GM23338 (cell line): ENCODE results near the gene UBE2V1. TPM values are rescaled to one million over a fixed set of nuclear protein-coding genes. Genes with fewer than 3 reads are reported as not detected.

Source experiments
- ATAC-seq: fragments of 200-7000 bp; cut with Tn5 transposase; 3 replicates; pipeline ENCODE4 v1.9.1; 2020
- DNase-seq: peaks from one replicate; pipeline ENCODE4 v3.0.0-alpha.2; 2015; ENCODE audit warnings: low spot score
- H2AFZ ChIP-seq: fragments of 200-600 bp; sonication (generic); 2 replicates; pipeline ENCODE4 v1.8.0; 2016; ENCODE audit warnings: antibody characterized with exemption, mild to moderate bottlenecking, moderate library complexity
- H3F3A ChIP-seq: fragments of 200-600 bp; sonication (generic); replicated peaks from 2 replicates; pipeline ENCODE4 v1.8.0; 2017; ENCODE audit warnings: antibody characterized with exemption, mixed run types, low read depth
- H3K27ac ChIP-seq: fragments of 200-600 bp; sonication (generic); 2 replicates; pipeline ENCODE4 v1.6.1; 2016; ENCODE audit warnings: low read depth
- H3K27me3 ChIP-seq: fragments of 200-600 bp; sonication (generic); 2 replicates; pipeline ENCODE4 v1.8.0; 2016; ENCODE audit warnings: mild to moderate bottlenecking, mixed run types, moderate library complexity; ENCODE audit not compliant: insufficient read depth
- H3K36me3 ChIP-seq: fragments of 200-600 bp; sonication (generic); 2 replicates; pipeline ENCODE4 v1.8.0; 2016; ENCODE audit warnings: mild to moderate bottlenecking; ENCODE audit not compliant: insufficient read depth
- H3K4me1 ChIP-seq: fragments of 200-600 bp; sonication (generic); 2 replicates; pipeline ENCODE4 v1.8.0; 2016; ENCODE audit warnings: mild to moderate bottlenecking, moderate library complexity; ENCODE audit not compliant: insufficient read depth
- H3K4me2 ChIP-seq: fragments of 200-600 bp; sonication (generic); 2 replicates; pipeline ENCODE4 v1.7.1; 2017; ENCODE audit warnings: mixed run types
- H3K4me3 ChIP-seq: fragments of 200-600 bp; sonication (generic); 2 replicates; pipeline ENCODE4 v1.6.1; 2016; ENCODE audit warnings: mixed run types
- H3K79me2 ChIP-seq: fragments of 200-600 bp; sonication (generic); replicated peaks from 2 replicates; pipeline ENCODE4 v1.8.0; 2017; ENCODE audit warnings: mild to moderate bottlenecking; ENCODE audit not compliant: insufficient read depth
- H3K9me2 ChIP-seq: fragments of 200-600 bp; sonication (generic); 2 replicates; pipeline ENCODE4 v1.8.0; 2017; ENCODE audit not compliant: insufficient read depth
- H4K20me1 ChIP-seq: fragments of 200-600 bp; sonication (generic); replicated peaks from 2 replicates; pipeline ENCODE4 v1.8.0; 2017; ENCODE audit warnings: mild to moderate bottlenecking; ENCODE audit not compliant: insufficient read depth
- H3K27ac Mint-ChIP-seq: 2 replicates; pipeline ENCODE4 v1.8.0; 2020; ENCODE audit warnings: inconsistent platforms, mild to moderate bottlenecking, moderate library complexity, mixed read lengths
- H3K27me3 Mint-ChIP-seq: 3 replicates; pipeline ENCODE4 v1.8.0; 2022; ENCODE audit warnings: low read depth, mild to moderate bottlenecking, moderate library complexity, mixed read lengths, inconsistent platforms; ENCODE audit not compliant: insufficient read depth, poor library complexity
- H3K36me3 Mint-ChIP-seq: 3 replicates; pipeline ENCODE4 v1.8.0; 2021; ENCODE audit warnings: low read depth, mild to moderate bottlenecking, inconsistent platforms, moderate library complexity, mixed read lengths
- H3K4me1 Mint-ChIP-seq: 3 replicates; pipeline ENCODE4 v1.8.0; 2020; ENCODE audit warnings: mild to moderate bottlenecking, inconsistent platforms, mixed read lengths
- H3K4me3 Mint-ChIP-seq: 3 replicates; pipeline ENCODE4 v1.8.0; 2021; ENCODE audit warnings: moderate library complexity, mild to moderate bottlenecking, inconsistent platforms, mixed read lengths
- H3K9me3 Mint-ChIP-seq: 3 replicates; pipeline ENCODE4 v1.8.0; 2020; ENCODE audit warnings: moderate library complexity, mild to moderate bottlenecking, inconsistent platforms, mixed read lengths
- CTCF ChIP-seq, 2 experiments: fragments of 200-600 bp in 1 of 2; sonication (generic) in 1 of 2; conservative IDR thresholded peaks; 2 replicates each; pipeline versions ENCODE4 v1.5.1 to v1.6.1; 2016 to 2017; ENCODE audit warnings: antibody characterized with exemption in 2 of 2, low read depth in 2 of 2, mild to moderate bottlenecking in 2 of 2, moderate library complexity in 1 of 2
- ETS1 ChIP-seq: IDR thresholded peaks from 2 replicates; pipeline ENCODE4 v1.6.1; 2016; ENCODE audit warnings: antibody characterized with exemption
- EZH2phosphoT487 ChIP-seq: fragments of 200-600 bp; sonication (generic); IDR thresholded peaks from one replicate; pipeline ENCODE4 v1.8.1; 2018; ENCODE audit warnings: antibody characterized with exemption; ENCODE audit not compliant: unreplicated experiment
- JUNB ChIP-seq: IDR thresholded peaks from one replicate; pipeline ENCODE4 v1.6.1; 2016; ENCODE audit warnings: antibody characterized with exemption; ENCODE audit not compliant: unreplicated experiment
- NANOG ChIP-seq: IDR thresholded peaks from 2 replicates; pipeline ENCODE4 v1.6.1; 2016; ENCODE audit warnings: antibody characterized with exemption, borderline replicate concordance
- POLR2AphosphoS5 ChIP-seq: IDR thresholded peaks from 2 replicates; pipeline ENCODE4 v1.6.1; 2016; ENCODE audit warnings: antibody characterized with exemption, low read depth
- REST ChIP-seq: IDR thresholded peaks from one replicate; pipeline ENCODE4 v1.6.1; 2018; ENCODE audit warnings: antibody characterized with exemption; ENCODE audit not compliant: unreplicated experiment
- ZNF114 ChIP-seq: fragments of 250-450 bp; sonication (Bioruptor Pico); IDR thresholded peaks from 2 replicates; pipeline ENCODE4 v1.5.0; 2020; ENCODE audit warnings: mild to moderate bottlenecking, moderate library complexity
- ZNF331 ChIP-seq: fragments of 250-450 bp; sonication (Bioruptor Pico); IDR thresholded peaks from 2 replicates; pipeline ENCODE4 v1.5.0; 2020; ENCODE audit warnings: low read depth, mild to moderate bottlenecking, moderate library complexity
- ZNF462 ChIP-seq: fragments of 250-450 bp; sonication (Bioruptor Pico); IDR thresholded peaks from 2 replicates; pipeline ENCODE4 v1.5.0; 2020; ENCODE audit warnings: mild to moderate bottlenecking, moderate library complexity
- polyA plus RNA-seq: library from polyadenylated mRNA; unstranded; fragments of >200 nt; fragmentation: Nextera tagmentation; extraction: Ambion mirVana; gene quantifications from 2 replicates; pipeline ENCODE4 v1.2.1, GENCODE V29; 2016
- total RNA-seq: library from RNA; depleted of rRNA; stranded (reverse); fragments of >200 nt; shearing (Covaris generic); gene quantifications from 2 replicates; pipeline ENCODE4 v1.2.3, GENCODE V29; 2014

The UBE2V1 gene
- total and polyA plus RNA-seq, 2 experiments from 2014 or later: 105 to 302 TPM

GRCh38 chr20:50128520-50128905 is 15.6 kb upstream of the UBE2V1 start (continued):
- TF ChIP-seq ETS1 (no peak), POLR2AphosphoS5 (no peak), ZNF462 (CRISPR knock-in tag) (no peak), ZNF114 (CRISPR knock-in tag) (no peak)

- Mint-ChIP-seq H3K4me1 (peaks cover 4% of the 10 kb centered on the region; the same call in 2 of the 3 replicates), H3K27me3 (peaks cover 9% of the 10 kb centered on the region), H3K4me3 (no peak overlapping the region), H3K9me3 (peaks cover 2% of the 10 kb centered on the region; the same call in 1 of the 3 replicates), H3K36me3 (peaks cover 72% of the 10 kb centered on the region), H3K27ac (no peak overlapping the region)
- Histone ChIP-seq H2AFZ (no peak overlapping the region), H3K79me2 (no peaks in the 10 kb centered on the region), H4K20me1 (peaks cover 5% of the 10 kb centered on the region; the same call in 1 of the 2 replicates), H3K27me3 (no peaks in the 10 kb centered on the region), H3K4me1 (no peaks in the 10 kb centered on the region), H3K9me2 (no peaks in the 10 kb centered on the region), H3K4me3 (no peak overlapping the region), H3K27ac (no peak overlapping the region), H3K36me3 (no peaks in the 10 kb centered on the region; the same call in 1 of the 2 replicates), H3F3A (no peaks in the 10 kb centered on the region), H3K4me2 (no peak overlapping the region)
- no peak for DNase-seq
- no peak for ATAC-seq
- TF ChIP-seq ZNF331 (no peak), NANOG (no peak), CTCF (conservative IDR thresholded peaks at IDR 0.05; ENCODE audit: low read depth in 2 of 2) (no peak), ZNF114 (CRISPR knock-in tag) (no peak), EZH2phosphoT487 (no peak), POLR2AphosphoS5 (no peak), REST (no peak), JUNB (no peak)
Observed at GRCh38 chr20:50127587-50128519, 14.9 kb upstream of the UBE2V1 start.
